Measurements from ENCODE around the gene ALDH6A1.
A peak's percentile ranks its signal among the peaks of the same experiment; 100 is the strongest.

ALDH6A1 gene

GRCh38 chr14:74048281-74048680, 36.0 kb downstream of the ALDH6A1 start:
- DNase-seq = no peak

- no peak for DNase-seq
Observed at GRCh38 chr14:74045522-74045921, 38.7 kb downstream of the ALDH6A1 start.

GRCh38 chr14:74042296-74042695, 42.0 kb downstream of the ALDH6A1 start:
- no peak for DNase-seq

GRCh38 chr14:74038020-74038859, 46.0 kb downstream of the ALDH6A1 start:
- no peak for DNase-seq

- DNase-seq = no peak
Observed at GRCh38 chr14:74035556-74035955, 48.7 kb downstream of the ALDH6A1 start.

- no peak for DNase-seq
Observed at GRCh38 chr14:74034572-74034971, 49.7 kb downstream of the ALDH6A1 start.

GRCh38 chr14:74029136-74029535, 55.1 kb downstream of the ALDH6A1 start:
- DNase-seq = no peak

- no peak for DNase-seq
Observed at GRCh38 chr14:74022346-74022745, 61.9 kb downstream of the ALDH6A1 start.

GRCh38 chr14:74019408-74020137, 64.7 kb downstream of the ALDH6A1 start:
- DNase-seq = no peak

- DNase-seq = peak; percentile 91
Observed at GRCh38 chr14:74018586-74019407, 65.5 kb downstream of the ALDH6A1 start, which contains the start of the genes BBOF1 and ENTPD5. TSS of gene BBOF1 (plus strand) at chr14:74019349. CDS start at chr14:74019479, 130 bp downstream. TSS of gene ENTPD5 (minus strand) at chr14:74019288. CDS start at chr14:73988102, 31,186 bp downstream.

GRCh38 chr14:74018174-74018585, 66.1 kb downstream of the ALDH6A1 start:
- DNase-seq = no peak

GRCh38 chr14:74015963-74016362, 68.3 kb downstream of the ALDH6A1 start:
- no peak for DNase-seq

GRCh38 chr14:74015176-74015575, 69.1 kb downstream of the ALDH6A1 start:
- DNase-seq = no peak

- no peak for DNase-seq
Observed at GRCh38 chr14:74014299-74014698, 70.0 kb downstream of the ALDH6A1 start.

- DNase-seq = no peak
Observed at GRCh38 chr14:74008843-74009499, 75.3 kb downstream of the ALDH6A1 start.
